Measurements from ENCODE around the gene NPDC1.

DNA sequence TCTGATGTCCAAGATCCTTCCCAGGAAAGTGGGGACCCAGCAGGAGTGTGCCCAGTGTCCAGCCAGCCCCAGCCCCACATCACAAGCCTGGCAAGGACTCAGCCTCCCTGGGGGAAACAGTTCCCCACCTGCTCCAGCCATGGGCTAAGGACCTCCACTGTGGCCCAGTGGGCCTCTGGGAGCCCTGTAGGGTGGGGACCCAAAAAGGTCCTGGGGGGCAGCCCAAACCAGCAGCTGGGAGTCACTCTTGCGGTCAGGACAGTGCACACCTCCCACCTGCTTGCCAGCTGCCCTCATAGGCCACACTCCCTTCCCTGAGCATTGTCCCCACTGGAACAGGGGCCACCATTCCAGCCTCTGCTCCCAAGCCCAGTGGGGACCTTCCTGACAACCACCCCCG is 19.6 kb downstream of the NPDC1 start:
- TF ChIP-seq, protein P1, sequence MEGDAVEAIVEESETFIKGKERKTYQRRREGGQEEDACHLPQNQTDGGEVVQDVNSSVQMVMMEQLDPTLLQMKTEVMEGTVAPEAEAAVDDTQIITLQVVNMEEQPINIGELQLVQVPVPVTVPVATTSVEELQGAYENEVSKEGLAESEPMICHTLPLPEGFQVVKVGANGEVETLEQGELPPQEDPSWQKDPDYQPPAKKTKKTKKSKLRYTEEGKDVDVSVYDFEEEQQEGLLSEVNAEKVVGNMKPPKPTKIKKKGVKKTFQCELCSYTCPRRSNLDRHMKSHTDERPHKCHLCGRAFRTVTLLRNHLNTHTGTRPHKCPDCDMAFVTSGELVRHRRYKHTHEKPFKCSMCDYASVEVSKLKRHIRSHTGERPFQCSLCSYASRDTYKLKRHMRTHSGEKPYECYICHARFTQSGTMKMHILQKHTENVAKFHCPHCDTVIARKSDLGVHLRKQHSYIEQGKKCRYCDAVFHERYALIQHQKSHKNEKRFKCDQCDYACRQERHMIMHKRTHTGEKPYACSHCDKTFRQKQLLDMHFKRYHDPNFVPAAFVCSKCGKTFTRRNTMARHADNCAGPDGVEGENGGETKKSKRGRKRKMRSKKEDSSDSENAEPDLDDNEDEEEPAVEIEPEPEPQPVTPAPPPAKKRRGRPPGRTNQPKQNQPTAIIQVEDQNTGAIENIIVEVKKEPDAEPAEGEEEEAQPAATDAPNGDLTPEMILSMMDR (IDR thresholded peaks at IDR 0.05): no peak
- TF ChIP-seq POLR2A (IDR thresholded peaks at IDR 0.05; ENCODE audit: low read depth) (no peak), POLR2AphosphoS5 (IDR thresholded peaks at IDR 0.05) (no peak), EP300 (IDR thresholded peaks at IDR 0.05) (no peak)
